ENCODE data around the gene PTPRK.

GRCh38 chr6:128368213-128368944 is 152.0 kb downstream of the PTPRK start:
- no peak for TF ChIP-seq CTCF (IDR thresholded peaks at IDR 0.05)
- no peak for TF ChIP-seq POLR2A (IDR thresholded peaks at IDR 0.05)
